MG63 (cell line): ENCODE results near the gene TAC1. TPM values are rescaled to one million over a fixed set of nuclear protein-coding genes. Genes with fewer than 3 reads are reported as not detected.

Experiments used
- DNase-seq: peaks from one replicate; pipeline ENCODE4 v3.0.0-alpha.2; 2020
- H3K27me3 ChIP-seq: fragments of 250-450 bp; sonication (Bioruptor Pico); 2 replicates; pipeline ENCODE4 v1.5.1; 2020; ENCODE audit warnings: mild to moderate bottlenecking, moderate library complexity
- H3K36me3 ChIP-seq: fragments of 250-450 bp; sonication (Bioruptor Pico); 2 replicates; pipeline ENCODE4 v1.5.1; 2020; ENCODE audit warnings: mild to moderate bottlenecking, moderate library complexity
- H3K4me3 ChIP-seq: fragments of 250-450 bp; sonication (Bioruptor Pico); 2 replicates; pipeline ENCODE4 v1.5.1; 2020; ENCODE audit warnings: mild to moderate bottlenecking, moderate library complexity
- H3K9me3 ChIP-seq: fragments of 250-450 bp; sonication (Bioruptor Pico); 2 replicates; pipeline ENCODE4 v1.5.1; 2020; ENCODE audit warnings: mild to moderate bottlenecking, moderate library complexity
- total RNA-seq: library from RNA; depleted of rRNA; stranded (reverse); fragments of >200 nt; shearing (Covaris generic); gene quantifications from 2 replicates; pipeline ENCODE4 v1.2.3, GENCODE V29; 2014; ENCODE audit warnings: low replicate concordance; rRNA removed

Gene TAC1
- not detected in 2 replicates for total RNA-seq

GRCh38 chr7:97731736-97732564, at the start of gene TAC1:
Gene TAC1, plus strand, starts transcription at chr7:97732086. Its CDS starts 527 bp downstream, at chr7:97732613.
- Histone ChIP-seq H3K36me3 (no peaks in the 10 kb centered on the region), H3K27me3 (peaks cover 35% of the 10 kb centered on the region), H3K9me3 (no peaks in the 10 kb centered on the region), H3K4me3 (no peak within 1 kb of the TSS)
- DNase-seq, result no peak

- H3K9me3 ChIP-seq, result no peaks in the 10 kb centered on the region
- no peak overlapping the region for H3K4me3 ChIP-seq
- no peaks in the 10 kb centered on the region for H3K27me3 ChIP-seq
- no peak for DNase-seq
- no peaks in the 10 kb centered on the region for H3K36me3 ChIP-seq
Observed at GRCh38 chr7:97685952-97686351, 45.9 kb upstream of the TAC1 start.

GRCh38 chr7:97693586-97693985, 38.3 kb upstream of the TAC1 start:
- Histone ChIP-seq H3K36me3 (no peaks in the 10 kb centered on the region), H3K4me3 (no peak overlapping the region), H3K9me3 (no peaks in the 10 kb centered on the region), H3K27me3 (no peaks in the 10 kb centered on the region)
- no peak for DNase-seq

DNA sequence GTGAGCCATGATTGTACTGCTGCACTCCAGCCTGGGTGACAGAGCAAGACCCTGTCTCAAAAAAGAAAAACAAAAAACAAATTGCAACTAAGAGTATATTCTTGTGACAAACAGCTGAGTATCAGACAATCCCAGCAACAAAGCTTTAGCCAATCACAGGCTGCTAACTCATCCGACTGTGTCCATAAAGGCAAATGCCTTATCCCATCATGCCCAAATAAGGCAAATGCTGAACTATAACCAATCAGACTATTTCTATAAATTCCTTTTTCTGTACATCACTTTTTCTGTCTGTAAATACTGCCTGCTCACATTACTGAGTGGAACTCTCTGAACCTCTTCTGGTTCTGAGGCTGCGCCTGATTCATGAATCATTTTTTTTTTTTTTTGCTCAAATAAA, 37.5 kb upstream of the TAC1 start:
- no peaks in the 10 kb centered on the region for H3K9me3 ChIP-seq
- no peaks in the 10 kb centered on the region for H3K36me3 ChIP-seq
- no peak overlapping the region for H3K4me3 ChIP-seq
- DNase-seq, result no peak
- no peaks in the 10 kb centered on the region for H3K27me3 ChIP-seq

DNA sequence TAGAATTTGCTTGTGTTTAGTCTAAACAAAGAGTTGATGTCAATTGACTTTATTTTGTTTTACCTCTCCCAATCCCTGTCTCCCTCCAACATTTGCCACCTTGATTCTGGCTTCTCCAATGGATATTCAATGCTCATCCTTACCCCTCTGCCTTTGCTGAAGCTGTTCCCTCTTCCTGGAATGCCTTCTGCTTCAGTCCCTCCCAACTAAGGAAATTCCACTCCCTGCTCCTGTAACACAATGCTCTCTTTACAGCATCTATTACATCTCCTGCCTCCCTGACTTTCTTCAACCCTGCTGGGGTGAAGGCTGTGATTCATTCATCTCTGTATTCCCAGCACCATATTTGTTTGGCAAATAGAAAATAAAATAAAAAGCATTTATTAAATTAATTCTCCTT, 34.5 kb upstream of the TAC1 start:
- H3K4me3 ChIP-seq, result no peak overlapping the region

GRCh38 chr7:97722386-97722785, 9.5 kb upstream of the TAC1 start:
- no peaks in the 10 kb centered on the region for H3K36me3 ChIP-seq
- no peaks in the 10 kb centered on the region for H3K9me3 ChIP-seq
- H3K27me3 ChIP-seq, result 0 out of 2 replicates have a peak, but pooled peaks cover 2% of the 10 kb centered on the region

More for the DNA sequence above, 34.5 kb upstream of the TAC1 start:
- Histone ChIP-seq H3K9me3 (no peaks in the 10 kb centered on the region), H3K27me3 (no peaks in the 10 kb centered on the region), H3K36me3 (no peaks in the 10 kb centered on the region)
- no peak for DNase-seq

DNA sequence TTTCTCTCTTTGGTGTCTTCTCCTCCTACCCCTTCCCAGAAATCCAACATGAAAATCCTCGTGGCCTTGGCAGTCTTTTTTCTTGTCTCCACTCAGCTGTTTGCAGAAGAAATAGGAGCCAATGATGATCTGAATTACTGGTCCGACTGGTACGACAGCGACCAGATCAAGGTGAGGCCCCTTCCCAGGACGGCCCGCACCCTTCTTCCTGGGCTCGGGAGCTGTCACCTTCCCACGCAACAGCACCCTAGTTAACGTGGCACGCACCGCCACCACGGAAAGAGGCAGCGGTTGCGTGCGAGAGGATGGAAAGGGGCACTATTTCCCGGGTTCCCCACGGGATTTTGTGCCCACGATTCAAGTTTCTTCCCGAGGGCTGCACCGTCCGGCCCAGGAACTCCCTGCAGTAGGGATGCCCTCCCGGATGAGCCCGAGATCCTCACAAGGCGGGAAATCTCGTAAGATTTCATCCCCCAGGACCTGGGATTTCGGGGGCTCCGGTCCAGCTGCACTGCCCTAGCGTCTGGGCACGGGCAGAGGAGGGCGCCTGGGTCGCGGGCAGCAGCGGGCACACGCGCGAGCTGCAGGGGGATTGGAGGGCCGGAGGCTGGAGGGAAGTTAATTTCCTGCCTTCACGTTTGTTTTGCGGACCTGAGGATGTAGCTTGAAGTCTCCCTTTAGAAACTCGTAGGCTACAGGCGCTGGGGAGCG, 834 bp downstream of the TAC1 start:
- no peak for DNase-seq
- no peak overlapping the region for H3K4me3 ChIP-seq
- H3K36me3 ChIP-seq, result no peaks in the 10 kb centered on the region
- no peaks in the 10 kb centered on the region for H3K9me3 ChIP-seq
- H3K27me3 ChIP-seq, result peaks cover 36% of the 10 kb centered on the region

More at GRCh38 chr7:97722386-97722785, 9.5 kb upstream of the TAC1 start:
- DNase-seq, result no peak
- H3K4me3 ChIP-seq, result no peak overlapping the region

DNA sequence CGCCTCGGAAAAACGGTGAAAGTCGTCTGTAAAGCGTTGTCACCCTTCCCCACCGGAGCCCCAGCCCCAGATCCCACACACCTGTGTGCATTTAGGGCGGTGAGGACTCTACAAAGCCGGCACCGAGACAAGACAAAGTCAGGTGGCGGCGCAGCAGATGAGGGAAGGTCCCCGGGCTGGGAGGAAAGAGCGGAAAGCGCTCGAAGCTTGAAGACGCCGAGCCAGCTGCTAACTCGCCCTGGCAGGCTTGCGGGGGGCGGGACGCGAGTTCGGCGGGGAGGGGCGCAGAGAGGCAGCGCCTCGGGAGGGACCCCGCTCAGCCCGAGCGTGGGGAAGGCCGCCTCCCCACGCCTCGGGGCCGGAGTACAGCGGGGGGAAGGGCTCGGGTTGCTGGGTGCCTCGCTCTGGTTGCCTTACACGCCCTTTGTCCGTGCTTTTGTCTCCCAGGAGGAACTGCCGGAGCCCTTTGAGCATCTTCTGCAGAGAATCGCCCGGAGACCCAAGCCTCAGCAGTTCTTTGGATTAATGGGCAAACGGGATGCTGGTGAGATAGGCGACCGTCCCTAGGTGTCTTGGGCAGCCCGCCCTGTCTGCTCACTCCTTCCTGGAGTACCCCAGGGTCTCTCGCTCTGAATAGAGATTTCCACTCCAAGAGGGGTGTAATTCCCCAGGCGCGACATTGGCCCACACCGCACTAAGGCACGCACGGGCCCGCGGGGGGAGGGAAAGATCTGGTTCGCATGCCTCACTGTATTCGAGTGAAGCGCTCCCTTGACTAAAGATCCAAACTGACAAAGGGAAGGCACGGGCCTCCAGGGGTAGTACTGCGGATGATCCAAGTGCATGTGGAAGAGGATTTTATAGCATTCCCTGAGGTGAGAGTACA, 1.6 kb downstream of the TAC1 start:
- H3K9me3 ChIP-seq, result no peaks in the 10 kb centered on the region
- no peak for DNase-seq
- no peak overlapping the region for H3K4me3 ChIP-seq

DNA sequence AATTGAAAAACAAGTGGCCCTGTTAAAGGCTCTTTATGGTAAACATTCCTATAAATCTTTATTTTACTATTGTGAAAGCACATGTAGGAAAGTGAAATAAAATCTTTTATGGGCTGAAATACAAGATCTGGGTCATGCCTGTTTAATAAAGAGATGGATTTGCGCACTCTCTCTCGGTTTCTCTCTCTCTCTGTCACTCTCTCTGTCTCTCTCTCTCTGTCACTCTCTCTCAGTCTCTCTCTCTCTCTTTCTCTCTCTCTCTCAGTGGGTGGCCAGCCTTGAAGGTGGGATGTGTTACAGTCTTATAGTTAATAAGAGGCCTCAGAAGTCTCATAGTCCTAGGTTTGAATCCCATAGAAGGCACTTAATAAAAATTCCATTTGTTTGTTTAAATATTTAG, 2.4 kb downstream of the TAC1 start:
- H3K36me3 ChIP-seq, result no peaks in the 10 kb centered on the region
- no peak overlapping the region for H3K4me3 ChIP-seq
- no peak for DNase-seq
- no peaks in the 10 kb centered on the region for H3K9me3 ChIP-seq
- H3K27me3 ChIP-seq, result peaks cover 36% of the 10 kb centered on the region

More for the DNA sequence above, 1.6 kb downstream of the TAC1 start:
- peaks cover 36% of the 10 kb centered on the region for H3K27me3 ChIP-seq
- no peaks in the 10 kb centered on the region for H3K36me3 ChIP-seq

DNA sequence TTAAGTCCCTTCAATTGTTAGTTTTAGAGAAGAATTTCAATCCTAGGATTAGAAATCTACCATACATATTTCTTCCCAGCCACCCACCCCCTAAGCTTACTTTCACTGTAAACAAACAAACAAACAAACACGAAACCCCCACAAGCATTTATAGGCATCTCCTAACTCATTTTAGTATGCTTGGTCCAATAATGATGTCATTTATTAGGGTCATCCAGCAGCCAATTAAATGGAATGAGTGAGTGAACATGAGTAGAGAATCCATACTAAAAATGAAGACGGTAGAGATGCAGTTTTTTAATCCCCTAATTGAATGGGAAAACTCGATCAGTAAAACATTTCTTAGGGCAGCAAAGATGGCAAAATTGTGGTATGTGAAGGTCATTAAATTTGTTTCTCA, 3.2 kb downstream of the TAC1 start:
- peaks cover 36% of the 10 kb centered on the region for H3K27me3 ChIP-seq
- no peak for DNase-seq
- H3K9me3 ChIP-seq, result no peaks in the 10 kb centered on the region
- no peak overlapping the region for H3K4me3 ChIP-seq
- H3K36me3 ChIP-seq, result no peaks in the 10 kb centered on the region

DNA sequence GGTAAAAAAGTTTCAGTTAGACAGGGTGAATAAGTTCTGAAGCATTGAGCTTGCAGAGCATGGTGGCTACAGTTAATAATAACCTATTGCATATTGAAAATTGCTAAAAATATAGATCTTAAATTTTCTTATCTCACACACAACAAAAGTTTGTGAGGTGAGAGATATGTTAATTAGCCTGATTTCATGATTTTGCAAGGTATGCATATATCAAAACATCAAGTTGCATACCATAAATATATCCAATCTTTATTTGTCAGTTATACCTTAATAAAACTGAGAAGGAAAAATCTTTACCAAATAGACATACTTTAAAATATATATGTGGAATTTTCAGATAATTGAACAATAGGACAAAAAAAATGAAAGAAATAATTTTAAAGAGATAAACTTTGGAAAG, 16.6 kb downstream of the TAC1 start:
- DNase-seq, result no peak
- H3K36me3 ChIP-seq, result no peaks in the 10 kb centered on the region
- no peak overlapping the region for H3K4me3 ChIP-seq
- H3K27me3 ChIP-seq, result no peaks in the 10 kb centered on the region
- no peaks in the 10 kb centered on the region for H3K9me3 ChIP-seq

GRCh38 chr7:97751566-97751965, 19.7 kb downstream of the TAC1 start:
- no peak for DNase-seq

GRCh38 chr7:97752215-97752614, 20.3 kb downstream of the TAC1 start:
- DNase-seq, result no peak
- H3K27me3 ChIP-seq, result no peaks in the 10 kb centered on the region
- no peaks in the 10 kb centered on the region for H3K36me3 ChIP-seq
- no peak overlapping the region for H3K4me3 ChIP-seq
- H3K9me3 ChIP-seq, result no peaks in the 10 kb centered on the region

More at GRCh38 chr7:97751566-97751965, 19.7 kb downstream of the TAC1 start:
- no peaks in the 10 kb centered on the region for H3K36me3 ChIP-seq
- H3K4me3 ChIP-seq, result no peak overlapping the region
- H3K27me3 ChIP-seq, result no peaks in the 10 kb centered on the region
- H3K9me3 ChIP-seq, result no peaks in the 10 kb centered on the region

- Histone ChIP-seq H3K27me3 (no peaks in the 10 kb centered on the region), H3K36me3 (no peaks in the 10 kb centered on the region), H3K9me3 (no peaks in the 10 kb centered on the region), H3K4me3 (no peak overlapping the region)
- DNase-seq, result no peak
Observed at GRCh38 chr7:97757824-97758223, 25.9 kb downstream of the TAC1 start.

DNA sequence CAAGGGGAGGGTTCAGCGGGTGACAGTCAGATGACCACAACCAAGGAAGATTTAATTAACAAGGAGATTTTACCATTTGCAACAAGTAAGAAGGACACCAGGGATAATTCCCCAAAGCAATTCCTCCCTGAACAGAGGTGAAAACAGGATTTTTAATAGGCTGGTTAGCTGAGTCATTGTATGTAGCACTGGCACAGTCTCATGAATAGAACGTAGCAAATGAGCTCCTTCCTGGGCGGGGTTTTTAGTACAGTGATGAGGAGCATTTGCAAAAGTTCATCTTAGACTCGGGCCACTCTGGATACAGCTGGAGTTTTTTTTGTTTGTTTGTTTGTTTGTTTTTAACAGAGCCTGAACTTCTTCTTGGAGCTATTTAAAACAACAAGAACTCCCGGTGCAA, 39.0 kb downstream of the TAC1 start:
- no peak for DNase-seq
- H3K9me3 ChIP-seq, result no peaks in the 10 kb centered on the region
- no peak overlapping the region for H3K4me3 ChIP-seq
- H3K27me3 ChIP-seq, result no peaks in the 10 kb centered on the region
- H3K36me3 ChIP-seq, result no peaks in the 10 kb centered on the region

DNA sequence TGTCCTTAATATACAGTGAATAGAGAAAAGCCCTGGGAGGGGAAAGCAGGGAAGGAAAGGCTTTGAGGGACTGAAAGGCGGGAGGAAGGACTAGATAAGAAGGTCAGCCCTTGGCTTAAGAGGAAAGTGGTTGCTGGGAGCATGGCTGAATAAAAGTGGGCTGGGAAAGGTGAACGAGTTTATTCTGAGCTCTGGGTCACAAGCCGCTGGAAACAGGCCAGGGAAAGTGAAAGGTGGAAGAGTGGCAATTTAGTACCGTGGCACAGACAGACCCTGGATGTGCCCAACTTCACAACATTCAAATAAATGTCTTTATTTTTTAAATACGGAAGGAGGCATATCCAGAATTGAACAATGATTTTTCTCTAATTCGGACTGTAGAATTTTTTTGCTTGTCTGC, 39.7 kb downstream of the TAC1 start:
- no peak overlapping the region for H3K4me3 ChIP-seq

More for the DNA sequence above, 39.7 kb downstream of the TAC1 start:
- DNase-seq, result no peak
- H3K9me3 ChIP-seq, result no peaks in the 10 kb centered on the region
- no peaks in the 10 kb centered on the region for H3K27me3 ChIP-seq
- H3K36me3 ChIP-seq, result no peaks in the 10 kb centered on the region
